Left lobe of liver (tissue), 2 donors: Measurements from ENCODE around the gene ALOX5. TPM values are rescaled to one million over a fixed set of nuclear protein-coding genes. Genes with fewer than 3 reads are reported as not detected.

Experiments used
- ATAC-seq: fragments of 200-7000 bp; cut with Tn5 transposase; one replicate; pipeline ENCODE4 v1.9.1; 2020; ENCODE audit warnings: mild to moderate bottlenecking, moderate library complexity
- DNase-seq: peaks from one replicate; pipeline ENCODE4 v3.0.0-alpha.2; 2020; ENCODE audit warnings: low spot score
- total RNA-seq: library from RNA; stranded (reverse); gene quantifications from one replicate; pipeline ENCODE4 v1.2.1, GENCODE V29; 2021
- donor health status: DM: no; HTN: no; CAD: no; lungs with moderate emphysema.
- donor health status: DM: no; HTN: yes; CAD: no.

The ALOX5 gene
- total RNA-seq, 1 donor from 2014 or later = 4.8 TPM

DNA sequence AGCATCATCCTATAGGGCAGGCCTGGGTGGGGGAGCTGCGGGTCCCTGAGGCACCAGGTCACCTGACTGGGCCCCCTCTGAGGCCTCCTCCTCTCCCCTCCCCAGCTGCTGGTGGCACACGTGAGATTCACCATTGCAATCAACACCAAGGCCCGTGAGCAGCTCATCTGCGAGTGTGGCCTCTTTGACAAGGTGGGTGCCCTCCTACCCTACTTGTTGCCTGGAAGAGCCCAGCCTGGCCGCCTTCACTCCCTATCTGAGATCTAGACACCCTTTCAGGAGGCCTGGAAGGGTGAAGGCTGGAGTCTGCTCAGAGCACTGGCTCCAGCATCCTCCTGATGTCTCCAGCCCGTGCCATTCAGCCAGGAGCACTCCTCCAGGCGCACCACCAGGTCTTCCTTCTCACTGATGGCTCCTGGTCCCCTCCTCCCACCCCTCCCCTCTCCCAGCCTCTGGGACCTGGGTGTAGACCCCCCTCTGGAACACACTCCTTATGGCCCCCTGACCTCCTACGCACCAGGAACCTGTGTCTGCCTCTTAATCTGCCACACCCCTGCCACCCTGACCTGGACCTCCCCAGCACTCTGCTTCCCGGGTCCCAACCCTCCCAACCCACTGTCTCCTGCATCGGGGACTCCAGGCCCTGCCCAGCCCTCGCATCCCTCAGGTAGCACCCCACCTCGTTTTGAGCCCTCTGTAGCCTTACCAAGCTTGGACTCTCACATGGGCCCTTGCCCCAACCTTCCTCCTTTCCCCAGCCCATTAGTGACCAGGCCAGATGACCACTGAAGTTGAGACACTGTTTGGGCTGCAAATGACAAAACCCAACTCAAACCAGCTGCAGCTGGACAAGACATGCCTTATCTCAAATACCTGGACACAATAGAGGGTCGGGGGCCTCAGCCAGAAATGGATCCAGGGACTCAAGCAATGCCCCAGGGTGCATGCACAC lies 67.5 kb downstream of the ALOX5 start:
- DNase-seq (peak; percentile 42), ATAC-seq (no peak)

DNA sequence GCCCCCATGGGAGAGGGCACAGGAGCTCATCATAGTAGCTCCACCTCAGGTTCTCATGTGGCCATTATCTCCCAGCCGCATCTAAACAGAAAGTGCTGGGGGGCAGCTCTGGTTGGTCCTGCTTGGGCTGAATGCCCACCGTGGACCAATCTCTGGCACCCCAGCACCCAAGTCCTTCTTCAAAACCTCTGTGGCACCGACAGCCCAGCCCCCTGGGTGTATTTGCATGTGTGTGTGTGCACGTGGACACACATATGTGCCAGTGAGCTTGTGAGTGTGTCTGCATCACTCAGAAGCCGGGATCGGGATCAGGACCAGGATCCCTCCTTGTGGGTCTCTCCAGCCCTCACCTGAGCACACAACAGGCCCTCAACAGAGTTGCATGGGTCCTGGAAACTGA lies 68.2 kb downstream of the ALOX5 start:
- ATAC-seq = no peak
- no peak for DNase-seq

DNA sequence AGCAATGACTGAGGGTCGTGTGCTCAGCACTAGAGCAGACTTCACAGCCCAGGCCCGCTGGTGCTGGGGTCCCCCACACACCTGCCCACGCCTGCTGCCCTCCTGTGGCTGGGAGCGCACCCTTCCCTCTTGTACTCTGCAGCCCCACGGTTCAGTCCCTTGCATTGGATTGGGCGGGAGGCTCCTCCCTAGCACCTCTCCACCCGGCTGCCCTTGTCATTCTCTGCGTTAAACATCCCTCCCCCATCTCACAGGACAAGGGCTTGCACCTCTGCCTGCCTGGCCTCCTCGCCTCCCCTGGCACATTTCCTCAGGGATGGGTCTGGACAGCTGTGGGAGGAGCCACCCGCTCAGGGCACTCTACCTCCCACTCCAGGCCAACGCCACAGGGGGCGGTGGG lies 68.6 kb downstream of the ALOX5 start:
- ATAC-seq = no peak
- DNase-seq = peak; percentile 41

DNA sequence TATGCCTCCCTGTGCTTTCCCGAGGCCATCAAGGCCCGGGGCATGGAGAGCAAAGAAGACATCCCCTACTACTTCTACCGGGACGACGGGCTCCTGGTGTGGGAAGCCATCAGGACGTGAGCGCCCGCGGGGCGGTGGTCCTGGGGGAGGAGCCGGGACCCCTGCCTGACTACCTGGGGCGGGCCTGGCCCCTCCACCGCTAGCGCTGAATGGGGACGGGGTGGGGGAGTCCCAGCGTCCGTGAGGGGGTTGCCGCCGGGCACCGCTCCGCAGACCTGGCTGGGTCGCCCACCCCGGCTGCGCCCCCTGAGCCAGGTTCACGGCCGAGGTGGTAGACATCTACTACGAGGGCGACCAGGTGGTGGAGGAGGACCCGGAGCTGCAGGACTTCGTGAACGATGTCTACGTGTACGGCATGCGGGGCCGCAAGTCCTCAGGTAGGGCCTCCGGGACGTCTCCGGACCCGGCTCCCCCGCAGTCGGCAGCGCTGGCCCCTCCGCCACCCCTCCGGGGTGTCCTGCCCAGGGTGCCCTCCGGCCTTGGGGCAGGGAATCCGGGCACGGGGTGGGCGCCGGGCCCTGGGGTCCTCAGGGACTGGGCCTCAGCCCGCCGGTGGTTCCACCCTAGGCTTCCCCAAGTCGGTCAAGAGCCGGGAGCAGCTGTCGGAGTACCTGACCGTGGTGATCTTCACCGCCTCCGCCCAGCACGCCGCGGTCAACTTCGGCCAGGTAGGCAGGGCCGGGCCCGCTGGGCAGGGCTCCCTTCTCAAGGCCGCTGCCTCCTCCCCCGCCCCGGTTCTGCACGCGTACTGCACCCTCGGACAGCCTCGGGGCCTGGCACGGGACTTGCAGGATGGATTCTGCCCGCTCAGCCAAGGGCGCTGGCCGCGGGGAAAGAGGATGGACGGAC lies 69.3 kb downstream of the ALOX5 start:
- ATAC-seq = no peak
- peak; percentile 45 for DNase-seq

DNA sequence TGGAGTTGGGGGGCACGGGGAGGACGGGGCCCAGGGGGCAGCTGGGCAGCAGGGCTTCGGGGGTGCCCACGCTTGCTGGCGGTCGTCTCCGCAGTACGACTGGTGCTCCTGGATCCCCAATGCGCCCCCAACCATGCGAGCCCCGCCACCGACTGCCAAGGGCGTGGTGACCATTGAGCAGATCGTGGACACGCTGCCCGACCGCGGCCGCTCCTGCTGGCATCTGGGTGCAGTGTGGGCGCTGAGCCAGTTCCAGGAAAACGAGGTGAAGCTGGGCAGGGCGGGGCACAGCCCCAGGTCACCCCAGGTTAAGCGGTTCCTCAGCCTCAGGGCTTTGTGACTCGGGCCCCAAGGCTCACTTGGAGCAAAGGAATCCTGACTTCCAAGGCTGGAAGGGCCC lies 70.0 kb downstream of the ALOX5 start:
- DNase-seq (peak; percentile 46), ATAC-seq (no peak)

DNA sequence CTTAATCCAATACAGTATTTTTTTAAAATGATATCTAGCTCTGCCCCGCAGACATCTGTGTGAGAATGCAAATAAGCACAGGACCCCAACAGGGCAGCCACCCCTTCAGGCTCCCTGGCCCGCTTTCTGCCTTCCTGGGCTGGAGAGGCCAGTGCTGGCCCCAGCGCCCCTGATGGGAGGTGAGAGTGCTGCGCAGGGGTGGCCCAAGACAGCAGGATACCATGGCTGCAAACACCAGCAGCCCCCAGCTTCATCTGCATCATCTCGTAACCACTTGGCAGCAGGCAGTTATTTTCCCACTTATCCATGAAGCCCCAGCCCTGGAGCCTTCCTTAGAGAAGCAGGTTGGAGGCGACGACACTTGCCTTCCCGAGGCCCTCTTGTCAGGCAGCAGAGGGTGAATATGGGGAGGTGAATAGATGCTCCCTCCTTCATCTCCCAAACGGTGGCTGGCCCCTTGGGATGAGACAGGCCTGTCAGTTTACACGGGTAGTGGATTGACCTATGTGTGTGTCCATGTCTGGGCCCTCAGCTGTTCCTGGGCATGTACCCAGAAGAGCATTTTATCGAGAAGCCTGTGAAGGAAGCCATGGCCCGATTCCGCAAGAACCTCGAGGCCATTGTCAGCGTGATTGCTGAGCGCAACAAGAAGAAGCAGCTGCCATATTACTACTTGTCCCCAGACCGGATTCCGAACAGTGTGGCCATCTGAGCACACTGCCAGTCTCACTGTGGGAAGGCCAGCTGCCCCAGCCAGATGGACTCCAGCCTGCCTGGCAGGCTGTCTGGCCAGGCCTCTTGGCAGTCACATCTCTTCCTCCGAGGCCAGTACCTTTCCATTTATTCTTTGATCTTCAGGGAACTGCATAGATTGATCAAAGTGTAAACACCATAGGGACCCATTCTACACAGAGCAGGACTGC lies 71.2 kb downstream of the ALOX5 start:
- DNase-seq = peak; percentile 84
- ATAC-seq = peak; percentile 98

DNA sequence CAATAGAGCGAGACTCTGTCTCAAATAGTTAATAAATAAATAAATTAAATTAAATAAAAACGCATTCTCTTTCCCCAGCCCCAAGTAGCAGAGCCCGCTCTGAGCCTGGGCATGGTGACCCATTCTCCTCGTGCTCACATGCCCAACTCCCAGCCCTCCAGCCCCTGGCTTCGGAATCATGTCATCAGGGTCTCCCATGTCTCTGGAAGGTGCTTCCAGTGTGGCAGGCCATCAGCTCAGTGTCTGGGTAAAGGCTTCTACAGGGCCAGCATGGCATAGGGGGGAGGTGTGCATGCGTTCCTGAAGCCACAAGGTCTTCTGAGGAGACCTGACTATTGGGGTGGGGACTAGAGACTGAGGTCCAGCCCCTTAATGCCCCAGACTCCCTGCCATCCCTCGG lies 72.8 kb downstream of the ALOX5 start:
- no peak for ATAC-seq
- peak; percentile 32 for DNase-seq

DNA sequence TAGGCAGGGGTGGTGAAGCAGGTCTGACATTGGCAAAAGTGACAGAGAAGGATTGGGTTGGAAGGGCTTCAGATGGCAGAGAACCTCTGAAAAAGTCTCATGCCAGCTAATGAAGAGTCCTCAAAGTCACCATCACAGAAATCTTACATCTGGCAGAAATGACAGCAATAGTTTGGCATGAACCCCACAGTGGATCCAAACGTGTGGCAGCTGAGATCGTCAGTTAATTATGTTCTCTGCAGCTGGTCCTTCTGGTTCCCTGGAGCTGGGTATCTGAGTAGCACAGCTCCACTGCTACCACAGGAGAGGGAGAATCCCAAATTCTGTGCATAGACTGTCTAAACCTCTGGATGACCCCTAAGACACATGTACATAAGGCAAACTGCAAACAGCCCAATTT lies 73.4 kb downstream of the ALOX5 start:
- DNase-seq (peak; percentile 22), ATAC-seq (no peak)

DNA sequence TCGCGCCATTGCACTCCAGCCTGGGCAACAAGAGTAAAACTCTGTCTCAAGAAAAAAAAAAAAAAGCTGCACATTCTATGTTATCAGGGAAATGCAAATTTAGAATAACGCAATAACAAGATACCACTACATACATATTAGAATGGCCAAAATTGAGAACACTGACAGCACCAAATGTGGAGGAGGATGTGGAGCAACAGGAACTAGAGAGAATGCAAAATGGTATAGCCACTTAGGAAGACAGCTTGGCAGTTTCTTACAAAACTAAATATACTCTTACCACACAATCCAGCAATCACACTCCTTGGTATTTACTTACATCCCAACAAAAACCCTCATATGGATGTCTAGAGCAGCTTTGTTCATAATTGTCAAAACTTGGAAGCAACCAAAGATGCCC lies 76.8 kb downstream of the ALOX5 start:
- no peak for ATAC-seq

DNA sequence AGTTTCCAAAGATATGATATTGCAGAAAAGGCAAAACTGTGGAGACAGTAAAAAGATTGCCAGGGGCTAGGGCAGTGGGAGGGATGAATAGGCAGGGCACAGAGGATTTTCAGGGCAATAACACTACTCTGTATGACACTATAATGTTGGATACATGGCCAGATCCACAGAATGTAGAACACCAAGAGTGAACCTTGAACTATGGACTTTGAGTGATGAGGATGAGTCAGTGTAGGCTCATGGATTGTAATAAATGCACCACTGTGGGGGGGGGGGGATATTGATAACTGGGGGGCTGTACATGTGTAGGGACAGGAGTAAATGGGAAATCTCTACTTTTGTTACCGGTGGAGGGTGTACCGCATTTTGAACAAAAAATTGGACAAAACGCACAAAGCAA lies 77.4 kb downstream of the ALOX5 start:
- ATAC-seq (peak; percentile 67), DNase-seq (peak; percentile 6)

More for the DNA sequence above, 76.8 kb downstream of the ALOX5 start:
- no peak for DNase-seq

DNA sequence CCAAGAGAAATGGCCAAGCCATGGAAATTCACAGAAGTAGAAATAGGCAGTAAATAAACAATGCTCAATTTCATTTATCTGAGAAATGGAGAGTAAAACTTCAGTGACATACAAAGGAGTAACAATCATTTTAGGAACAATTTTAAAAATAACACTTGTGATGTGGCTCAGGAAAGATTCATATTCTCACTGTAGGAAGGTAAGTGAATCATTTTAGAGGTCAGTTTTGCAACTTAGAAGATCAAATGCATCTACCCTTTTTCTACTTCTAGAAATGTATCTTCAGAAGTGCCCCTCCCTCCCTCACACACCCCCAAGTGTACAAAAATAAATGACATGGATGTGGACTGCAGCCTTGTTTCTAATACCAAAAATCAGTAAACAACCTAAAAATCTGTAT lies 78.3 kb downstream of the ALOX5 start:
- no peak for ATAC-seq
- no peak for DNase-seq

DNA sequence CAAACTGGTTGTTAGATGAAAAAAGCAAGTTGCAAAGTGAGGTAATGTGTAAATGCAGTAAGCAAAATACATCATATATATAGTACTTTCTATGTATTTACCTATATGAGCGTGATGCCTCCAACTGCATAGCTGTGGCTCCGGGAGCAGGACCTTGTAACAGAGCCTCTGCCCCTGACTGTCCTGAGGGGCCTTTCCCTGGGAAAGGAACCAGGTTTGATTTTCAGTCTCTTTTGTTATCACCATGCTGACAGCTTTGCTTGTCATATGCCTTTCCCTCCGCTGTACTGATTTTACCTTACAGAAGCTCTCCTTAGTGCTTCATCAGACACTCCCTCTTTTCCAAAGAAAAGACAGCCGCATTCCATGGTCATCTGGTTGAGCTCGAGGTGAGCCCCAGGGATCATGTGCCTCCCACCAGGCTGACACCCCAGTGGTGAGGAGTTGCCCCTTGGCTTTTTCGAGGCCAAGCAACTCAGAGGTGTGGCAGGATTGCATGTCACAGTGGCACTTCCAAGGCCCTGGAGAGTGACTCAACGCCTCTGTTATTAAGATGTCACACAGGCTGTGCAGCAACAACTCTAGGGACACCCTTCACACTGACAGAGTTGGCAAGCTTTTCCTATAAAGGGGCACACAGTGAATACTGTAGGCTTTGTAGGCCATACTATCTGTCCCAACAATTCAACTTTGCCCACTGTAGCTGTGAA lies 78.9 kb downstream of the ALOX5 start:
- DNase-seq (no peak), ATAC-seq (no peak)

DNA sequence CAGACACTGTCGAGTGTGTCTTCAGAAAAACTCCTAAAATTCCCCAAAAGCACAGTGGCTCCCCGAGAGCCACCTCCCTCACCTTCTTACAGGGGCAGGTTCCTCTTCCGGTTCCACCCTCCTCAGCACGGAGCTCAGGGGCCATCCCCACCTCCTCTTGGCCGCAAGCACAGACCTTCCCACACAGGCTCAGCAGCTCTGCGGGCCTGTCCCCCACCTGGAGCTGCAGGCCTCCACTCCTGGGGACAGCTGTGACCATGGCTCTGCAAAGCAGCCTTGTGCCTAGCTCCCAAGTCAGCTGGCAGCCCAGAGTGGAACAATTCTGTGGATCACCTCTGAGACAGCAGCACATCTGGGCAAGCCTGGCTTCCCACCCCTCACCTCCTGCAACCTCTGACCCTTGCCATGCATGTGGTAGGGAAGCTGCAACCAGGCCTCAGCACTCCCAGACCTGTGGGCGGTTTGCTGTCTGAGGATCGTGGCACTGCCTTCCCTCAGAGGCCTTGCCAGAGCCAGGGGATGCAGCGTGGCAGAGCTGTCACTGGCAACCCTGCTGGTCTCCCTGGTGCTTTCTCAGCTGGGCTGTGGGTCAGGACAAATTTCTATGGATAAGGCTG lies 79.7 kb downstream of the ALOX5 start:
- ATAC-seq (peak; percentile 28), DNase-seq (no peak)

DNA sequence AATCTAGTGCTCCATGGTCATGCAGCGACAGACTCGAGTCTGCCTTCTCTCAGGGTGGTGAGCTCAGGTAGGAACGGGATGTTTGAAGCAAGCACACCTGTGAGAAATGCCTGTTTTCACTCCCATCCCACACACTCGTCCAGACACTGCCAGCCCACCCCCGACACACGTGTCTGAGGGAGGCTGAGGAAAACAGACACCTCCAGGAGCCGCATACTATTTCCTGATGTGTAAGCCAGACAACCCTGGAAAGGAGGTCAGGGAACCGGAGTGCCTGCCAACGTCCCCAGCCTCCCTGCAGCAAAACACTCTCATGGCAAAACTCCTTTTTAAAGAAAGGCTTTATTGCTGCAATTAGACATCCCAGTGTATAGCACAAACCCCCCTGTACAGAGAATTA lies 80.2 kb downstream of the ALOX5 start:
- no peak for DNase-seq
- ATAC-seq = peak; percentile 72

DNA sequence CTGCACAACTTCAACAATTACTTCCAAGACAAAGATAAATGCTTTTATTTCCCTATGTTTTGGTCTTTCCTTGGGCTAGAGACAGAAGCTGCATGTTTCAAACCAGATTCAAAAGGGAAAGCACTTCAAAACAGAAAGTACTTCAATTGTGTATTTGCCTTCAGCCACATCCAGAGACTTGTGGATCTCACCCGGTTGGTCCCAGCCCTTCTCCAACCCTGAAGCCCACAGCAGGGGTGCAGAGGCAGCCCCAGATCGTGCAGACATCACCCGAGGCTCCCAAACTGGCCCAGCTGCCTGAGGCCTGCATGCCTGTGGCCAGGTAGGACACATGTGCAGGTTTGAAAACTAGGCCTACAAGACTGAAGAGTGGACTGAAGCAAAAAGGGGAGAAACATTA lies 80.8 kb downstream of the ALOX5 start:
- ATAC-seq (peak; percentile 20), DNase-seq (no peak)

DNA sequence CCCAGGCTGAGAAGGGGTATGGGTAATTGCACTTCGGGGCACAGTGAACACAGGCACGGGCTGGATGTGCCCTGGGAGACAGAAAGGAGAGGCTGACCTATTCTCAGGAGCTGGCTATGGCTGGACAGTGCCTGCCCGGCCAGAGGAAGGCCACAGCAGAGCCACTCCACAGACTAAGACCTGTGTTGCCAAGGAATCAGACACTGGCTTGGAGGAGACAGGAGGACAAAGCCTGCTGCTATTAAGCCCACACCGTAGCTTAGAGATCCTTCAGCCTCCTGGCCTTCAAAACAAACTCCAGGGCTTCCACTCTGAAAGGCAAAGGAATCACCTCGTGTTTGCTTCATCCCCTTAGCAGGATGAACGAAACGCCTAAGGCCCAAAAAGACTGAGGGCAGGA lies 82.2 kb downstream of the ALOX5 start:
- no peak for ATAC-seq

DNA sequence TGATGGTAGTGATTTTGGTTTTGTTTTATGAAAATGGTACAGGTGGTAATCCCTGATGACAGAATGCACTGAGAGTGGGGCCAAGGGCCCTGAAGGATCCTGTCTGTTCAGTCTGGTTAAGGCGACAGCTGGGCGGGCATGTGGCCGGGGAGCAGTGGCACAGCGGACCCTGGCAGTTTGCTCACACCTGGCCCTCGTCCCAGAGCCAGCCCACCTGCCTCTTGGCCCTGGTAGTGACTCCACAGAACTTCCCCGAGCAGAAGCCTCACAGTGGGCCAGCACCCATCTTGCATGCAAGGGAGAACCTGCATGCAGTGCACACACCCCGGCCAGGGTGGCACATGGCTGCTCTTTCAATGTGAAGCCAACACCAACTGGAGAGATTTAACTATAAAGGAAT lies 82.8 kb downstream of the ALOX5 start:
- ATAC-seq = no peak
- DNase-seq = no peak

More for the DNA sequence above, 82.2 kb downstream of the ALOX5 start:
- no peak for DNase-seq

DNA sequence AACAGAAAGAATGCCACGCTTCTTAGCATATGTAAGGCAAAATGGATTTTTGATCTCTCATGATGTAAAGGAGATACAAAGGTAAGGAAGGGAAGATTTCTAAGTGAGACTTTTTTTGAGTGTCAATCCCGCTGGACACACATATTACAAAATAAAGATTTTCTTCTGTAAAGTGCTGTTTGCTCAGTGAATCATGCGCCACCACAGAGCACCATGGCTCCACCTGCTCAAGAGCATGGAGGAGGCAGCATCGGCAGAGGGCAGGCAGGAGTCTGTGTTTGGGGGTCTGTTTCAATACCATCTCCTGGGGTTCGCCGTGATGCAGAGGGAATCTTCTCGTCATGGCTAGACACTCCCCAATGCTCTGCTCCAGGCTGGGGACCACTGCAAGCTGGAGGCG lies 83.5 kb downstream of the ALOX5 start:
- no peak for DNase-seq
- no peak for ATAC-seq

DNA sequence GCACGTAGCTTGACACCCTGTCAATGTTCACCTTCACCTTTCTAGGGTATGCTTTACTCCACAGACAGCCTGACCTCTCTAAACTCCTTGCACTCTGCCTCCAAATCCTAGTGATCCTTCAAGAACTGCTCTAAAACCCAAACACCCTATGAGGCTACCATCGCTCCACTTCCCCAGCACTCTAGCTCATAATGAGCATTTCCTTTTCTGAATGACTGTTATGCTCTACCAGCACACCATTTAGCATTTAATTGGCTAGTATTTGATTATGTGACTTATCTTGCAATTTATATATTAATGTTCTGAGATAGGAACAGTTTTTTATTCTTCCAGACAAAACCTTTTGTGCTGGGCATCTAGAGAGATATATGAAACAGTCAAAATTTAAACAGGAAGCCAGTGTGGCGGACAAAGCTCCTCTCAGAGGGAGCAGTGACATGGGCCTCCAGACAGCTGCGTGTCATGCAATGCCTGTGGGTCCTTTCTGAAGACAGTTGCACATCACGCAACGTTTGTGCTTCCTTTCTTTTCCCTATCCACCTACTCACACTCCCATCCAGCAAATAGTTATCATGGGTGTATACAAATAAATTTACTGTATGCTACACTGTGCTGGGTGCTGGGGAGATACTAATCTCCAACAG lies 86.3 kb downstream of the ALOX5 start:
- DNase-seq (no peak), ATAC-seq (no peak)
